H9 (cell line): Measurements from ENCODE around the gene TNRC6A. TPM values are rescaled to one million over a fixed set of nuclear protein-coding genes. Genes with fewer than 3 reads are reported as not detected.
"Not testable (repeated sequence)": the region's sequence is repeated elsewhere in the genome, so short reads cannot be mapped to it uniquely, and the experiment has no call there.

ENCODE experiments used
- DNase-seq: peaks from one replicate; pipeline ENCODE4 v3.0.0-alpha.2; 2017
- H2AFZ ChIP-seq: one replicate; pipeline ENCODE4 v1.6.1; 2013; ENCODE audit warnings: mild to moderate bottlenecking, low read length, control low read depth, moderate library complexity
- H2AK5ac ChIP-seq: 2 replicates; pipeline ENCODE4 v1.6.1; 2013; ENCODE audit warnings: low read length, control low read depth, mixed read lengths; ENCODE audit not compliant: insufficient read length
- H2BK120ac ChIP-seq: one replicate; pipeline ENCODE4 v1.6.1; 2013; ENCODE audit warnings: low read depth, mild to moderate bottlenecking, low read length, control low read depth, inconsistent platforms; ENCODE audit not compliant: poor library complexity, severe bottlenecking
- H2BK12ac ChIP-seq: 2 replicates; pipeline ENCODE4 v1.6.1; 2013; ENCODE audit warnings: low read length, control low read depth, mixed read lengths, low read depth; ENCODE audit not compliant: insufficient read length
- H2BK15ac ChIP-seq: 2 replicates; pipeline ENCODE4 v1.6.1; 2013; ENCODE audit warnings: low read depth, low read length, control low read depth
- H2BK20ac ChIP-seq: one replicate; pipeline ENCODE4 v1.6.1; 2013; ENCODE audit warnings: low read depth, mild to moderate bottlenecking, low read length, control low read depth, inconsistent platforms; ENCODE audit not compliant: poor library complexity, severe bottlenecking
- H2BK5ac ChIP-seq: 2 replicates; pipeline ENCODE4 v1.6.1; 2013; ENCODE audit warnings: low read length, control low read depth, mixed read lengths; ENCODE audit not compliant: insufficient read length
- H3K14ac ChIP-seq: 2 replicates; pipeline ENCODE4 v1.6.1; 2013; ENCODE audit warnings: low read length, control low read depth; ENCODE audit not compliant: insufficient read depth
- H3K18ac ChIP-seq: 2 replicates; pipeline ENCODE4 v1.6.1; 2013; ENCODE audit warnings: low read depth, mild to moderate bottlenecking, mixed read lengths, low read length, control low read depth; ENCODE audit not compliant: insufficient read length
- H3K23ac ChIP-seq: 2 replicates; pipeline ENCODE4 v1.6.1; 2013; ENCODE audit warnings: low read length, control low read depth, mixed read lengths, low read depth; ENCODE audit not compliant: insufficient read length
- H3K23me2 ChIP-seq: 2 replicates; pipeline ENCODE4 v1.6.1; 2013; ENCODE audit warnings: low read depth, mild to moderate bottlenecking, mixed read lengths, low read length, control low read depth; ENCODE audit not compliant: insufficient read length, poor library complexity, severe bottlenecking
- H3K27ac ChIP-seq: 2 replicates; pipeline ENCODE4 v1.5.1; 2013; ENCODE audit warnings: low read length, control low read depth, mixed read lengths, low read depth; ENCODE audit not compliant: insufficient read length
- H3K27me3 ChIP-seq: 2 replicates; pipeline ENCODE4 v1.6.1; 2013; ENCODE audit warnings: low read length, control low read depth, inconsistent platforms; ENCODE audit not compliant: insufficient read depth
- H3K4ac ChIP-seq: 2 replicates; pipeline ENCODE4 v1.6.1; 2013; ENCODE audit warnings: low read depth, mild to moderate bottlenecking, control low read depth, inconsistent platforms, low read length, moderate library complexity
- H3K4me1 ChIP-seq: 2 replicates; pipeline ENCODE4 v1.6.1; 2013; ENCODE audit warnings: low read length, control low read depth, inconsistent platforms; ENCODE audit not compliant: insufficient read depth
- H3K4me2 ChIP-seq: 2 replicates; pipeline ENCODE4 v1.6.1; 2013; ENCODE audit warnings: low read length, control low read depth, mixed read lengths; ENCODE audit not compliant: insufficient read length, insufficient read depth
- H3K56ac ChIP-seq: 2 replicates; pipeline ENCODE4 v1.6.1; 2013; ENCODE audit warnings: low read depth, mild to moderate bottlenecking, mixed read lengths, low read length, control low read depth; ENCODE audit not compliant: insufficient read length
- H3K79me1 ChIP-seq: 2 replicates; pipeline ENCODE4 v1.6.1; 2013; ENCODE audit warnings: low read depth, mild to moderate bottlenecking, moderate library complexity, low read length, control low read depth, inconsistent platforms; ENCODE audit not compliant: insufficient read depth, poor library complexity, severe bottlenecking
- H3K79me2 ChIP-seq: 2 replicates; pipeline ENCODE4 v1.6.1; 2013; ENCODE audit warnings: low read length, control low read depth, inconsistent platforms; ENCODE audit not compliant: insufficient read depth
- H3K9ac ChIP-seq: 2 replicates; pipeline ENCODE4 v1.6.1; 2013; ENCODE audit warnings: low read length, control low read depth, mixed read lengths; ENCODE audit not compliant: insufficient read length; ENCODE audit errors: extremely low read depth
- H3K9me3 ChIP-seq: one replicate; pipeline ENCODE4 v1.6.1; 2013; ENCODE audit warnings: low read depth, low read length, inconsistent platforms; ENCODE audit not compliant: control insufficient read depth
- H3T11ph ChIP-seq: one replicate; pipeline ENCODE4 v1.6.1; 2013; ENCODE audit warnings: mild to moderate bottlenecking, low read length, control low read depth, inconsistent platforms
- H4K20me1 ChIP-seq: one replicate; pipeline ENCODE4 v1.6.1; 2013; ENCODE audit not compliant: control insufficient read depth, insufficient read length, insufficient read depth
- H4K5ac ChIP-seq: 2 replicates; pipeline ENCODE4 v1.6.1; 2013; ENCODE audit warnings: low read depth, mild to moderate bottlenecking, mixed read lengths, low read length, control low read depth; ENCODE audit not compliant: insufficient read length
- H4K8ac ChIP-seq: replicated peaks from 2 replicates; pipeline ENCODE4 v1.6.1; 2013; ENCODE audit warnings: low read length, control low read depth, mixed read lengths, low read depth; ENCODE audit not compliant: insufficient read length
- H4K91ac ChIP-seq: 2 replicates; pipeline ENCODE4 v1.6.1; 2013; ENCODE audit warnings: low read depth, mild to moderate bottlenecking, moderate library complexity, mixed read lengths, low read length, control low read depth; ENCODE audit not compliant: insufficient read length
- H3K27ac Mint-ChIP-seq, 3 experiments: 2 replicates in 2 of 3; 3 replicates in 1 of 3; pipeline ENCODE4 v1.8.0; 2020 to 2021; ENCODE audit warnings: mixed read lengths in 3 of 3, mild to moderate bottlenecking in 1 of 3, moderate library complexity in 1 of 3
- H3K27me3 Mint-ChIP-seq: 2 replicates; pipeline ENCODE4 v1.8.0; 2021; ENCODE audit warnings: low read depth, mild to moderate bottlenecking, moderate library complexity, mixed read lengths
- H3K36me3 Mint-ChIP-seq, 3 experiments: 2 replicates in 2 of 3; 3 replicates in 1 of 3; pipeline ENCODE4 v1.8.0; 2020 to 2021; ENCODE audit warnings: low read depth in 3 of 3, mixed read lengths in 3 of 3; ENCODE audit not compliant: insufficient read depth in 1 of 3
- H3K4me1 Mint-ChIP-seq, 2 experiments: 2 replicates each; pipeline ENCODE4 v1.8.0; 2020; ENCODE audit warnings: mixed read lengths in 2 of 2
- H3K4me3 Mint-ChIP-seq, 2 experiments: 2 replicates in 1 of 2; 3 replicates in 1 of 2; pipeline ENCODE4 v1.8.0; 2020 to 2021; ENCODE audit warnings: mild to moderate bottlenecking in 2 of 2, mixed read lengths in 2 of 2, moderate library complexity in 1 of 2
- H3K9me3 Mint-ChIP-seq, 2 experiments: 2 replicates in 1 of 2; 3 replicates in 1 of 2; pipeline ENCODE4 v1.8.0; 2020; ENCODE audit warnings: mild to moderate bottlenecking in 2 of 2, mixed read lengths in 2 of 2, moderate library complexity in 1 of 2
- WGBS: extraction: QIAGEN DNeasy Blood & Tissue Kit; methylation state at CpG from one replicate; pipeline ENCODE4 v1.1.7; 2013; ENCODE audit warnings: missing lambda C conversion rate, low lambda C conversion rate, mixed read lengths; ENCODE audit not compliant: insufficient read length; ENCODE audit errors: extremely low coverage; 5-methylcytosine and 5-hydroxymethylcytosine counted together
- total RNA-seq: library from RNA; stranded (reverse); gene quantifications from 2 replicates; pipeline ENCODE4 v1.2.1, GENCODE V29; 2021
- TF ChIP-seq, protein P1 (sequence below): fragments of 200-600 bp; sonication (generic); conservative IDR thresholded peaks from 3 replicates; pipeline ENCODE4 v1.8.0; 2021; ENCODE audit warnings: antibody characterized with exemption, mild to moderate bottlenecking

Gene TNRC6A
- total RNA-seq, 1 experiment from 2014 or later = 114 TPM

DNA sequence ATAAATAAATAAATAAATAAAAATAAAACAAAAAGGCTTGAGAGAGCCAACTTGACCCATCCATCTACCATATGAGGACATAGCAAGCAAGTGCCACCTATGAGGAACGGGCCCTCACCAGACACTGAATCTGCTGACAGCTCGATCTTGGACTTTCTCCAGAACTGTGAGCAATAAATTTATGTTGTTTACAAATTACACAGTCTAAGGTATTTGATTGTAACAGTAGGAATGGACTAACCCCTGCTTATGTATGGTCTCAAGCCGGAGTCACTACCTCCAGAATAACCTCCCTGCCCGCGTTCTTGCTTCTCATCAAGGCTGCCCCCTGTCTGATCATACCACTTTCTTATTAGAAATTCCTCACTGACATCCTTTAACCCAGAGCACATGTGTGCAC, 126.2 kb downstream of the TNRC6A start:
- Histone ChIP-seq H3K4me2 (no peak overlapping the region), H3K56ac (no peak overlapping the region), H3K79me2 (no peaks in the 10 kb centered on the region), H4K5ac (no peak overlapping the region), H2BK120ac (no peak overlapping the region), H2BK20ac (no peak overlapping the region), H2AK5ac (no peak overlapping the region), H2BK12ac (no peak overlapping the region), H3K23me2 (no peaks in the 10 kb centered on the region), H3K4ac (no peak overlapping the region), H3K18ac (no peak overlapping the region), H3K27ac (no peak overlapping the region), H4K91ac (no peak overlapping the region), H3K27me3 (no peaks in the 10 kb centered on the region), H4K8ac (no peak overlapping the region), H3K9me3 (no peaks in the 10 kb centered on the region), H3K23ac (no peak overlapping the region), H2BK5ac (no peak overlapping the region), H3K4me1 (no peaks in the 10 kb centered on the region), H3K9ac (no peak overlapping the region), H2AFZ (no peak overlapping the region), H3T11ph (no peak overlapping the region), H4K20me1 (peaks cover 3% of the 10 kb centered on the region), H3K79me1 (no peaks in the 10 kb centered on the region), H2BK15ac (no peak overlapping the region), H3K14ac (no peak overlapping the region)
- Mint-ChIP-seq H3K9me3 (no peaks in the 10 kb centered on the region), H3K27ac (no peak overlapping the region), H3K36me3 (no peaks in the 10 kb centered on the region), H3K4me1 (peaks cover 4 to 11% of the 10 kb centered on the region in 2 experiments; a peak in 3 of 4 replicates), H3K4me3 (no peak overlapping the region), H3K27me3 (peaks cover 6% of the 10 kb centered on the region)
- WGBS = no CpG with 5 or more reads among the region's 5 CpGs
- TF ChIP-seq, protein P1, sequence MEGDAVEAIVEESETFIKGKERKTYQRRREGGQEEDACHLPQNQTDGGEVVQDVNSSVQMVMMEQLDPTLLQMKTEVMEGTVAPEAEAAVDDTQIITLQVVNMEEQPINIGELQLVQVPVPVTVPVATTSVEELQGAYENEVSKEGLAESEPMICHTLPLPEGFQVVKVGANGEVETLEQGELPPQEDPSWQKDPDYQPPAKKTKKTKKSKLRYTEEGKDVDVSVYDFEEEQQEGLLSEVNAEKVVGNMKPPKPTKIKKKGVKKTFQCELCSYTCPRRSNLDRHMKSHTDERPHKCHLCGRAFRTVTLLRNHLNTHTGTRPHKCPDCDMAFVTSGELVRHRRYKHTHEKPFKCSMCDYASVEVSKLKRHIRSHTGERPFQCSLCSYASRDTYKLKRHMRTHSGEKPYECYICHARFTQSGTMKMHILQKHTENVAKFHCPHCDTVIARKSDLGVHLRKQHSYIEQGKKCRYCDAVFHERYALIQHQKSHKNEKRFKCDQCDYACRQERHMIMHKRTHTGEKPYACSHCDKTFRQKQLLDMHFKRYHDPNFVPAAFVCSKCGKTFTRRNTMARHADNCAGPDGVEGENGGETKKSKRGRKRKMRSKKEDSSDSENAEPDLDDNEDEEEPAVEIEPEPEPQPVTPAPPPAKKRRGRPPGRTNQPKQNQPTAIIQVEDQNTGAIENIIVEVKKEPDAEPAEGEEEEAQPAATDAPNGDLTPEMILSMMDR = no peak
- no peak for DNase-seq

DNA sequence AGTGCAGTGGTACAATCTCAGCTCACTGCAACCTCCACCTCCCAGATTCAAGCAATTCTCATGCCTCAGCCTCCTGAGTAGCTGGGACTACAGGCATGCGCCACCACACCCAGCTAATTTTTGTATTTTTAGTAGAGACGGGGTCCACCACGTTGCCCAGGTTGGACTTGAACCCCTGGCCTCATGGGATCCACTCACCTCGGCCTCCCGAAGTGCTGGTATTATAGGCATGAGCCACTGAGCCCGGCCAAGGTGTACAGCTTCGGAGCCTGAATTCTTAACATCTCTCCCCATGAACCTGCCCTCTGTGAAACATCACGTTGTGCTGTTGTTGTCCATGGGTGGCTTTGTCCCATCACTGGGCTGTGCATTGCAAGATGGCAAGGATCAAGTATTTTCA, 127.4 kb downstream of the TNRC6A start:
- H3K14ac ChIP-seq, H3K9me3 Mint-ChIP-seq, H3K27ac Mint-ChIP-seq, H2BK120ac ChIP-seq, H2BK12ac ChIP-seq, H4K20me1 ChIP-seq, H3K27me3 ChIP-seq, H2AK5ac ChIP-seq, H3K27ac ChIP-seq, H3K4me2 ChIP-seq, H3K36me3 Mint-ChIP-seq, H3T11ph ChIP-seq, H2BK20ac ChIP-seq, H3K4ac ChIP-seq, H3K79me2 ChIP-seq, H2BK15ac ChIP-seq, H3K56ac ChIP-seq, H3K4me1 ChIP-seq, H3K9me3 ChIP-seq, H3K23me2 ChIP-seq, H4K8ac ChIP-seq, H3K23ac ChIP-seq, H3K18ac ChIP-seq, H4K91ac ChIP-seq, H3K4me3 Mint-ChIP-seq, H2AFZ ChIP-seq, DNase-seq, H2BK5ac ChIP-seq, H3K79me1 ChIP-seq, H4K5ac ChIP-seq, H3K9ac ChIP-seq, H3K27me3 Mint-ChIP-seq: not testable (repeated sequence)
- no CpG with 5 or more reads among the region's 8 CpGs for WGBS
- H3K4me1 Mint-ChIP-seq = peaks cover 4 to 11% of the 10 kb centered on the region in 2 experiments; a peak in 3 of 4 replicates
